Activated B cell treated with CpG ODN at 0.5 μM for 24 hours (primary cell): ENCODE results near the gene BRCA2. TPM values are rescaled to one million over a fixed set of nuclear protein-coding genes. Genes with fewer than 3 reads are reported as not detected.

ENCODE experiments used
- ATAC-seq: fragments of 200-7000 bp; cut with Tn5 transposase; one replicate; pipeline ENCODE4 v1.10.0; 2021; ENCODE audit warnings: low read depth, mild to moderate bottlenecking, moderate library complexity
- CTCF ChIA-PET: fragments of 350-600 bp; sonication (Branson Sonifier 250); formaldehyde crosslinking; loops from one replicate; lab custom pipeline; 2021; ENCODE audit warnings: antibody characterized with exemption; lab: Charles Lee
- POLR2A ChIA-PET: fragments of 350-600 bp; sonication (Branson Sonifier 250); formaldehyde crosslinking; loops from one replicate; lab custom pipeline; 2021; ENCODE audit warnings: antibody characterized with exemption; lab: Charles Lee
- DNase-seq: peaks from one replicate; pipeline ENCODE4 v3.0.0; 2022
- H3K27ac Mint-ChIP-seq: one replicate; pipeline ENCODE4 v1.8.0; 2020; ENCODE audit warnings: mixed read lengths
- H3K27me3 Mint-ChIP-seq: one replicate; pipeline ENCODE4 v1.8.0; 2021; ENCODE audit warnings: mixed read lengths
- H3K36me3 Mint-ChIP-seq: one replicate; pipeline ENCODE4 v1.8.0; 2021; ENCODE audit warnings: low read depth, mixed read lengths
- H3K4me1 Mint-ChIP-seq: one replicate; pipeline ENCODE4 v1.8.0; 2021; ENCODE audit warnings: mixed read lengths
- H3K4me3 Mint-ChIP-seq: one replicate; pipeline ENCODE4 v1.8.0; 2020; ENCODE audit warnings: mild to moderate bottlenecking, mixed read lengths
- H3K9me3 Mint-ChIP-seq: one replicate; pipeline ENCODE4 v1.8.0; 2020; ENCODE audit warnings: mixed read lengths
- CTCF ChIP-seq: fragments of 200-600 bp; IDR thresholded peaks from one replicate; pipeline ENCODE4 v1.8.0; 2022; ENCODE audit warnings: antibody characterized with exemption, mild to moderate bottlenecking
- intact Hi-C: fragments of 100-400 bp; cut with micrococcal nuclease; formaldehyde crosslinking; loops from one replicate; pipeline ENCODE4 v1.15.1; 2024
- total RNA-seq: library from RNA; stranded (reverse); gene quantifications from 2 replicates; pipeline ENCODE4 v1.2.3, GENCODE V29; 2022

Gene BRCA2
- total RNA-seq, 1 donor from 2014 or later: 6.6 TPM

DNA sequence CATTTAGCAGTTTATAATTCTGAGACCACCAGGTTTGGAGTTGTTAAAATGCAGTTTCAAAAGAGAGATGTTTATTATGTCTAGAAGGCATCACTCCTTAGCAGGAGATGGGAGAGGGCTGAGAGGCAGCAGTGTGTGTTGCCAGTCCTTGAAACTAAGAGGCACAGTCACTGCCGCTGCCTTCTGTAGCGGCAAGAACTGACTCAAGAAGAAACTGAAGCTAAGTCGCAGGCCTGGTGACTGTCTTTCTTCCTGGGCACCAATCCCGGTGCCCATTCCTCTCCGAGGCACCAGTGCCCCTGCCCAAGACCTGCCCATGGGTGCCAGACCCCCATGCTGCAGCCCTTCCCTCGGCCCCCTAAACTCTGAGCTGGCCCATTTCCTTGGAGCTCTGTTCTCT is 92.5 kb downstream of the BRCA2 start:
- TF ChIP-seq CTCF: no peak
- ATAC-seq (no peak), DNase-seq (no peak)
- intact Hi-C loops: no loop called here
- Mint-ChIP-seq H3K27me3 (no peaks in the 10 kb centered on the region), H3K27ac (no peak overlapping the region), H3K4me3 (no peak overlapping the region), H3K4me1 (peaks cover 12% of the 10 kb centered on the region), H3K36me3 (peaks cover 64% of the 10 kb centered on the region), H3K9me3 (no peaks in the 10 kb centered on the region)
- ChIA-PET POLR2A (no interaction called here), CTCF (no interaction called here)

GRCh38 chr13:32408296-32409000 is 93.1 kb downstream of the BRCA2 start:
- Mint-ChIP-seq H3K4me1 (peaks cover 12% of the 10 kb centered on the region), H3K27ac (no peak overlapping the region), H3K27me3 (no peaks in the 10 kb centered on the region), H3K4me3 (no peak overlapping the region), H3K36me3 (peaks cover 58% of the 10 kb centered on the region), H3K9me3 (no peaks in the 10 kb centered on the region)
- no peak for DNase-seq
- ATAC-seq: no peak
- TF ChIP-seq CTCF: no peak
- POLR2A ChIA-PET: no interaction called here
- CTCF ChIA-PET: no interaction called here
- intact Hi-C loops: no loop called here

- Mint-ChIP-seq H3K4me3 (no peak overlapping the region), H3K36me3 (peaks cover 55% of the 10 kb centered on the region), H3K27ac (no peak overlapping the region), H3K4me1 (peaks cover 12% of the 10 kb centered on the region), H3K27me3 (no peaks in the 10 kb centered on the region), H3K9me3 (no peaks in the 10 kb centered on the region)
- CTCF ChIA-PET: no interaction called here
- no peak for DNase-seq
- ATAC-seq: no peak
- intact Hi-C loops: no loop called here
- TF ChIP-seq CTCF: no peak
- POLR2A ChIA-PET: no interaction called here
These were observed 93.6 kb downstream of the BRCA2 start for GRCh38 chr13:32409001-32409313.

DNA sequence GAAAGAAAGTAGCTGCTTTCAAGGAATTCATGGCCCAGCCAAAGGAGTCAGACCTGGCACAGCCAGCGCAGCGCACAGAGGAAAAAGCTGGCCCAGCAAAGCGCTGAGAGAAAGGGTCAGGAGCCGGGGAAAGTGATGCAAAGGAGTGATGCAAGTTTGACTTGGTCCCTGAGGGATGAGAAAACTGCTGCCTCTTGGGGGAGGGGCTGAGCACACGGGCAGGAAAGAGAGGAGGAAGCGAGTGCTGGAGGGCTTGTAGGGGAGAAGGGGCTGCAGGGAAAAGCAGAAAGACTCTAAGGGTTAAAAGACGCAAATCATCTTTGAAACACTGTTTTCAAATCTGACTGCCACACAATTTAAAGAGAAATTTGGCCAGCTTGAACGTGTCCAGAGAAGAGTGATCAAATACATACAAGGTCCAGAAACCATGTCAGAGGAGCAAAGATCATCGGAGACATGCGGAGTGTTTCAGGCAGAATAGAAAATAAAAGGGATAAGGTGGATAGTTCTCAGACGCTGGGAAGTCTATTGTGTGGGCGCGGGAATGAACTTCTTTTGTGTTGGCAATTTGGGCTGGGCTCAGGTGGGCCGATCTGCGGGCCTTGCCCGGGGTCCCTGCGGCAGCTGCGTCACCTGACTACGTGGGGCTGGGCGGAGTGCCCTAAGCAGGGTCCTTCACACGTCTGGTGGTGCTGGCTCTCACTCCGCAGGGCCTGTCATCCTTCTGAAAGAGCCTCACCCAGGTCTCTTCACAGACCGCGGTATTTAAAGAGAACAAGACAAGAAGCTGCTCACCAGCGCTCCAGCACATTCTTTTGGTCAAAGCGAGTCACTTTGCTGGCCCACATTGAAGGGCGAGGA is 94.5 kb downstream of the BRCA2 start:
- intact Hi-C loops: no loop called here
- no peak for TF ChIP-seq CTCF
- ATAC-seq (no peak), DNase-seq (no peak)
- Mint-ChIP-seq H3K36me3 (peaks cover 49% of the 10 kb centered on the region), H3K4me3 (peak overlapping the region; percentile 6), H3K9me3 (no peaks in the 10 kb centered on the region), H3K27ac (peak overlapping the region; percentile 47), H3K27me3 (no peaks in the 10 kb centered on the region), H3K4me1 (peaks cover 12% of the 10 kb centered on the region)
- ChIA-PET CTCF (no interaction called here), POLR2A (no interaction called here)

DNA sequence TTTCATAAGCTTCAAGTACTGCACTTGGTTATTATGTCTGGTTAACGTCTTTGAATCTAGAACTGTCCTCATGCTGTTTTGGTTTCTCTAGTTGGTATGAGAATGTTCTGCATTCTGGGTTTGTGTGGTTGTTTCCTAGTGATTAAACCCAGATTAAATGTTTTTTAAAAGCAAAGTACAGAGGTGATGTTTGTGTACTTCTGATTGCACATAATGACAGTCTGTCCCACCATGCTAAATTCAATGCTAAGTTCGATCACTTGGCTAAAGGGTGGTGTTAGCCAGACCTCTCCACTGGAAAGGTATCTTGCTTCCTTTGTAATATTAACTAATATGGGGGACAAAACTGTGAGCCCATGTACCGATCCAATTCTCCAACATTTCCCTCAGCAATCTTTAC is 98.0 kb downstream of the BRCA2 start:
- intact Hi-C loops: no loop called here
- H3K4me1 Mint-ChIP-seq: peaks cover 16% of the 10 kb centered on the region
- no peak overlapping the region for H3K4me3 Mint-ChIP-seq
- no peak for TF ChIP-seq CTCF
- DNase-seq (no peak), ATAC-seq (no peak)
- H3K9me3 Mint-ChIP-seq: peaks cover 3% of the 10 kb centered on the region
- H3K36me3 Mint-ChIP-seq: peaks cover 32% of the 10 kb centered on the region
- CTCF ChIA-PET: no interaction called here
- no peaks in the 10 kb centered on the region for H3K27me3 Mint-ChIP-seq
- no peak overlapping the region for H3K27ac Mint-ChIP-seq
- POLR2A ChIA-PET: interaction anchor here (1.0 kb wide), 1 partner anchor 15 kb away, joined by 3 read pairs; the partner anchor contains the start of gene N4BP2L1
